ENCODE measurements around the gene BCR.

BCR gene

GRCh38 chr22:23227380-23227779 is 47.1 kb downstream of the BCR start:
- DNase-seq (ENCODE audit: low read depth in 2 of 2, low spot score in 1 of 2) = no peak

- DNase-seq (ENCODE audit: low read depth in 2 of 2, low spot score in 1 of 2) = no peak
Observed at GRCh38 chr22:23228503-23228902, 48.2 kb downstream of the BCR start.

- no peak for DNase-seq (ENCODE audit: low read depth in 2 of 2, low spot score in 1 of 2)
Observed at GRCh38 chr22:23229646-23230045, 49.3 kb downstream of the BCR start.

- DNase-seq (ENCODE audit: low read depth in 2 of 2, low spot score in 1 of 2) = no peak
Observed at GRCh38 chr22:23230348-23231068, 50.2 kb downstream of the BCR start.

GRCh38 chr22:23231471-23232093 is 51.3 kb downstream of the BCR start:
- no peak for DNase-seq (ENCODE audit: low read depth in 2 of 2, low spot score in 1 of 2)

GRCh38 chr22:23232094-23232905 is 52.0 kb downstream of the BCR start:
- DNase-seq (ENCODE audit: low read depth in 2 of 2, low spot score in 1 of 2) = no peak

- no peak for DNase-seq (ENCODE audit: low read depth in 2 of 2, low spot score in 1 of 2)
Observed at GRCh38 chr22:23233084-23233531, 52.8 kb downstream of the BCR start.

- DNase-seq (ENCODE audit: low read depth in 2 of 2, low spot score in 1 of 2) = no peak
Observed at GRCh38 chr22:23233752-23234408, 53.6 kb downstream of the BCR start.

GRCh38 chr22:23234409-23235161 is 54.3 kb downstream of the BCR start:
- DNase-seq (ENCODE audit: low read depth in 2 of 2, low spot score in 1 of 2) = no peak

- no peak for DNase-seq (ENCODE audit: low read depth in 2 of 2, low spot score in 1 of 2)
Observed at GRCh38 chr22:23235425-23235824, 55.1 kb downstream of the BCR start.

GRCh38 chr22:23236026-23236425 is 55.7 kb downstream of the BCR start:
- no peak for DNase-seq (ENCODE audit: low read depth in 2 of 2, low spot score in 1 of 2)

GRCh38 chr22:23236440-23237184 is 56.3 kb downstream of the BCR start:
- no peak for DNase-seq (ENCODE audit: low read depth in 2 of 2, low spot score in 1 of 2)

GRCh38 chr22:23237201-23237798 is 57.0 kb downstream of the BCR start:
- no peak for DNase-seq (ENCODE audit: low read depth in 2 of 2, low spot score in 1 of 2)

- DNase-seq (ENCODE audit: low read depth in 2 of 2, low spot score in 1 of 2) = no peak
Observed at GRCh38 chr22:23237841-23238240, 57.5 kb downstream of the BCR start.

- DNase-seq (ENCODE audit: low read depth in 2 of 2, low spot score in 1 of 2) = no peak
Observed at GRCh38 chr22:23238707-23239106, 58.4 kb downstream of the BCR start.

- no peak for DNase-seq (ENCODE audit: low read depth in 2 of 2, low spot score in 1 of 2)
Observed at GRCh38 chr22:23239429-23239828, 59.1 kb downstream of the BCR start.

- no peak for DNase-seq (ENCODE audit: low read depth in 2 of 2, low spot score in 1 of 2)
Observed at GRCh38 chr22:23240639-23241389, 60.5 kb downstream of the BCR start.

- no peak for DNase-seq (ENCODE audit: low read depth in 2 of 2, low spot score in 1 of 2)
Observed at GRCh38 chr22:23241562-23242472, 61.5 kb downstream of the BCR start.

All from stimulated activated CD8-positive, alpha-beta memory T cell treated with anti-CD3 and anti-CD28 coated beads, Interleukin-4, amount 100 ng/mL, for 1 hour (primary cell).